ENCODE results near the gene GPC3.

The GPC3 gene

DNA sequence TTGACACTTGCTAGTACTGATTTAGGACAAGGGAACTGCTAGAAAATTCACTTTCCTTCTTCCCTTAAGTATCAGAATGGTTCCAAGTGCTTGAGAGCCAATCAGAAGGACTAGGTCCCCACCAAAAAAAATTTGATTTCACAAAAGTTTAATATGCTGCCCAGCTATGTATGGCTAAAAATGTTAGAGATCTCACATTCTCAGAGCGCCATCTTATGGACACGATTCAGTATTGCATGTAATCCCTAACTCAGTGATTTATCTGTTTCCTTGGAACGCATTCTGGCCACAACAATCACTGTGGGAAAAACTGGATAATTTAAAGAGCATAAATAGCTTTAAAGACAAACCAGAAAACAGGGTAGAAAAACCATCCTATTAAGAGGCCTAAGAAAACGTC is 315.0 kb downstream of the GPC3 start:
- peak; percentile 44 for DNase-seq

DNA sequence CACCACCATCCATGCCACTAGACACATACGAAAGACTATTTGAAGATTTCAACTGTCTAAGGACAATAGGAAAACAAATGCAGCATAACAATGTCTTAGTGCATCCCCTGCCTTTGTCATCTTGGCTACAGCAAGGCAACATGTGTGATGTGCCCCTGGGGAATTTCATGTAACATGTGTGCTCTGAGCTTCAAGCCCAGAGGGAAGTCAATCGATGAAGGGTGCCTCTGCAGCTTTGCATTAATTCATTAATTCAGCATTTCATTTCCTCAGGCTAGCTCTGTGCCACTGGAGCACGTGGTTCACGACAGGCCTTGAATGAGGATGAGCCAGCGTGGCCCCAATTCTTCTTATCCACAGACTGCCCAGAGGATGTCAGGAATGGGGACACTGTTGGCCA is 316.2 kb downstream of the GPC3 start:
- no peak for DNase-seq

DNA sequence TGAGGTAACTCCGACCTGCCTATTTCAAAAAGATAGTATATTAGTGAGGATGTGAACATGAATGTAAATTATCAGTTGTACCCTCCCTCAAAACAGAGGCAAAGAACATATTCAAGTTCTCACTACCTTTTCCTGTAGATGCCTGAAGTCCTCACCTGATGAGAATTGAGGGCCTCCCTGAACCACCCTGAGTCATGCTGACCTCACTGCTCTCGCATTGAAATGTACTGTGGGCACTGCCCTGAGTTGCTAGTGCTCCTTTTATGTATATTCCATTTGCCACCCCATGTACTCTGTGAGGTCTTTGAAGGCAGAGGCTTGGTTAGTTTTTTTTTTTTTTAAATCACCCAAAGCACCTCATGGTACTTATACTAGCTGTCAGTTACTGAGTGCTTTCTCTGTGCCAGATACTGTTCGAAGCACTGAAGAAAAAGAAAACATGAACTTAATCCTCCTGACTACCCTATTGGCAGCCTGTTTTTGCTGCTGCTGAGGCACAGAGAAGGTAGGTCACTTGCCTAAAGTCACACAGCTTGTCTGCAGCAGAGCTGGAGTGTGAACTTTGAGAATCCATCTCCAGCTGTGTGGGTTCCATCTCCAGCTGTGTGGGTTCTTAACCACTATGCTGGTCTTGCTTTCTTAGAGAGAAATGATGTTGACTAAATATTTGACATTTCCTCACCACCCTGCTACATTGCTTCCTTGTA is 317.0 kb downstream of the GPC3 start:
- DNase-seq = no peak

DNA sequence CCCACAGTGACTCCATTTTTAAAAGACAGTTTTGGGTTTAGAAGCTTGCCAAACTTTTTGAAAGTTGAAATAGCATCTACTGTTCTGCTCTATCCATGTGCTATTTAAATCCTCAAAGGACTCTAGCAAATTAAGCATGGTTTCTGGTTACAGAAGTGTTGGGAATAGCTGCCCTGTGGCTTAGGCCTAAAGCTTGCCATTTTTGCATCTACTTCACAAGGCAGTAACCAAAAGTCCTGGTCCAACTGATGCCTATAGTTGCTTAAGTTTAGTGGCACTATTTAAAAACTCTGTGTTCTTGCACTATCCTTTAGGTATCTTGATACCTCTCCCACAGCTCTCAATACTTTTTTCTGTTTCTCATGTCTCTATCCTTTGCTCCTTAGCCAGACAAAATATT is 319.1 kb downstream of the GPC3 start:
- DNase-seq = no peak

DNA sequence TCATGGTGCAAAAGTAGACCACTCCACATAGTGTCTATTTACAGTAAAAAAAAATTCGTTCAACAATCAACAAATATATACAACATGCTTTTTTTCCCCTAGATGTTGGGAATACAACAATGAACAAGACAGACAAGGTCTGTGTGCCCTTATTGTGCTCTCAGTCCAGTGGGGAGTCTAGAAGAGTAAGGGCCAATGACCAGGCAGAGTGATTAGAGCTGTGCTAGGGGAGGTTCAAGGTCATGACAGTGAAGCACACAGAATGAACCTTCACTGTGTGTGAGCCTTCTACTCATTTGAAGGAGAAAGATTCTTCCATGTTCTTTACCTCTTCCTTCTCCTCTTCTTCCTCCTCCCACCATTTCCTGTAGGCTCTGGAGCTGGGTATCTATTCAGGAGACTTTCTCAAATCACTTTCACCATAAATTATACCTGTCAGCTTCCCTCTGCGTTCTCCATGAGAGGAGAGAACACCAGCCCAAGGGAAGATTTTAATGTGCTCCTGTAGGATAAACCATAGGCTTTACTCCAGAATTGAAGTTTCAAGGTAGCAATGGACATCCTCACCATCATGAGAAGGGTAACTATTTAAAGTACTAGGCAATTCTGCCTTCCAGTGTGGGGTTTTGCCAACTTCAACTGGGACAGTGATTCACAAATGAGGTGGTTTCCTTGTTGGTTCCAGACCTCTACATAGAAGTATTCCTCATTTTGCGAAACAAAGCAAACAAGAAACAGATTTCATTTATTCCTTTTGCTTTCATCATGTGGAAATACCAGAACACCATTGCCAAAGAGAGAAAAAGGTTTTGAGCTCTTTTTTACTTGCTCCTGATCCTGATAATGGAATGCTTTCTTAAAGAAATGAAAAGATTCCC is 323.2 kb downstream of the GPC3 start:
- DNase-seq = no peak

DNA sequence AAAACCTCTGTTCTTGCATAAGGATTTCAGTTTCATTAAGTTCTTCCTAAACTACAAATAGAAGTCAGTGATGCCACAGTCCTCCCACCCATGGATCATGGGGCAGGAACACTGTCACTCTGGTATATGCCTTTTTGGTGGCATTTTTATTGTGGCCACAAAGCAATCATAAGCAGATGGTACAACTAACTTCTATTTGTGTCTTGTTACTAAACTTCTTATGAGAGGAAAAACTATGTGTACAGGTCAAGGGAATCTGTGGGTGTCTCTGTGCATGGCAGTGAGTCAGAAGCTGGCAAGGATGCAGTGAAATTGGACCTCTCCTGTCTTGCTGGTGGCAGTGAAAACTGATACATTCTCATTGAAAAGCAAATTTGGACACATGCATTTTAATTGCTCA is 325.1 kb downstream of the GPC3 start:
- DNase-seq = no peak

DNA sequence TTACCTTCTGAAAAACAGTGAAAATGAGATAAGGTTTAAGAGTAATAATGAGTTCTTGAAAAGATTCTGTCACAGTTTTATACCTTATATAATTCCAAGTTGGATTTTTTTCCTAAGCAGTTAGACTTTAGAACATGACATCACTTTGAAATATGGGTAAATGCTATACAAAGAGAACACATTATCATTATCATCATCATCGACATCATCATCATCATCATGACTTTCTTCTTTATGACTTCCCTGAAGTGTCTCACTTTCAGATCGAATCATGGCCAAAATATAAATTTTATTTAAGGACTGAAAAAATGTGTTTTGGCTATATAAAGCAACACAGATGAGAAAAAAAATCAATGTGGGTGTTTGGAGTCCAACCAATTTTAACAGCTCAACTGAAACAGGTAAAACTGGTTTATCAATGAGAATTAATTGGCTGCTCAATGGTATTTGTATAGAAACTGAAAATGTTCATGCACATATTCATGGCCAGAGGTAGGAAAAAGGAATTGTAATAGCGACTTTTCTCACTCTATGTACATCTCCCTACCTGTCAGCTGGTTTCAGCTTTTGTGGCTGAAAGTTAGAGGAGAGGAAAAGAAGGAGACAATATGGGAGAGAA is 327.0 kb downstream of the GPC3 start:
- no peak for DNase-seq

DNA sequence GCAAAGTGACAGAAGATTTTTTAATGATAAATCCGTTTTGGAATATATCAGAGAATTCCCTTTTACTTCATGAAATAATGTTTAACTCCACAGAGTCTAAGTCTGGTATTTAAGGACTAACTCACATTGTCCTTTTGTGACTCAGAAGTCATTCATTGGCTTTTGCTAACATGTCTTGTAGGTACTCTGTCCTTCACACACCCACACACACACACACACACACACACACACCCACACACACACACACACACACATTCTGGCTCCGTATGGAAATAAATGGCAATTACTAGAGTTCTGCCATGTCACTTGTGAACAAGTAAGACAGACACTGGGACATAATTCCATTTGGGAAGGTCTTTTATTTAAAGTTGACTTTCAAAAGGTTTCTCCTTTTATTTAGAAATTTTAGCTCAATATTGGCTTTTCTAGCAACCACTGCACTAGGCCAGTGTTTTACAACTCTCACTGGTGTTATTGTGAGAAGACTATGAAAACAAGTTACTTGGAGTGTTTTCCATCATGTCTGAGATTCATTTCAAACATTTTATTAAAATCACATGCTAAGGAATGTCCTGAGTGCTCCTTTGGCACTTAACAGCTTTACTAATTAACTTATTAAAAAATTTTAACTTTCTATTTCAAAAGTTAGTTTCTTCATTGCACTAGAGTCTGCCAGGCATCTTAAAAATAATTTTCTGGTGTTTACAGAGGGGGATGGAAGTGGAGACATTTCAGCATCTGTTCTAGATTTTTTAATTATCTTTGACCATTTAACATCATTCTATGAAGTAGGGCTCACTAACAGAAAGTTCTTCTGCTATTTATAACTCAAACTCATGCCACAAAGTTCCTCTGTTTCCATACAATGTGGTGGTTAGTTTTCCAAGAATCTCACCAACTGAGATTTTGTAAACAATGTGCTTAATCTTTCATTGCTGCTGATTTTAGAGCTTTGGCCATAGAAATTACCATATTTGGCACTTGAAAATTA is 329.8 kb downstream of the GPC3 start:
- no peak for DNase-seq

DNA sequence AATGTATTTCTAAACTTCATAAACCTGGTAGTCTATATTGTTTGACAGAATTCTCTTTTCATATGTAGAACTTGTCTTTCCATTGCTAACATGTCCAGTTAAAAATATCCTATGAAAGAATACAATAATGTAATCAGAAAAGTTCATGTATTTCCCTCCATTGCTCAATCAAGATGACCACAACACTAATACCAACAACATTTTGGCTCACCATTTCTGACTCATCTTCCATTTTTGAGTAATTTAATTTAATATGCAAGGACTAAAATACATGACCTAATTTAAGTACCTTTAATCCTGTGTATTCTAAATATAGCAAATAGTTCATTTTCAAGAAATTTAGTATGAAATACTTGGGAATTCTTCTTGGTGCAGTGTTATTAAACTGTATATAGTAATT is 330.6 kb downstream of the GPC3 start:
- DNase-seq = no peak

DNA sequence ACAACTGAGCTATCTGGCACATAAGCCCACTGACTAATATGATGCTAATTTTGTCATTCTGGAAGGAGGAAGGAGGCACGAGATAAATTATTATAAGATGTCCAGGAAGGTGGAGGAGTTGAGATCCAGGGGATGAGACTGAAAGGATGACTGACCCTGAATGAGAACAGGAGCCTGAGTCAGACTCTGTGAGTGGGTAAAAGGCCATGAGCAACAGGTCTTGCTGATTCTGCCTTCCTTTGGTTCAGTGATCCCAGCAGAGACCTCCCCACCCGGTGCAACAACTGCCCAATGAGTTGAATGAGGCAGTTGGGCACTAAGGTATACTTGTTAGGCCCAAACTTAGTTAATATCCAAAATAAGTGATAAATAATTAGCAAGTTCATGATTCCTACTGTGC is 332.0 kb downstream of the GPC3 start:
- DNase-seq = no peak

DNA sequence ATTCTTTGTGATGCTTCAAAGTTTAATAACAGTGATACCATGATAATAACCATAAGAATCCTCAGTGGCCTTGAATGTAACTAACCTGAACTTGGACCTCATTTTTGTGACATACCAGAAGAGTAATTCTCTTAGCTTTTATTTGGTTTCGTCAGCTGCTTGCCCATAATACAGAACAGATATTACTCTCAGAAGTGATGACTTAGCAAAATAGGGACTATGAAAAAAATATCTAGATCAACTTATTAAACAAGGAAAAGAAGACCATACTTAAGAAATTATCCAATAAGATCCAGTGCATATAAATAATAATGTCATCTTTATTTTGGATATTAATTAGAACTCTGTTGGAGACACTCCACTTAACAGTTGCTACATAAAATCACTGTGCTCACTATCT is 333.2 kb downstream of the GPC3 start:
- DNase-seq = no peak

DNA sequence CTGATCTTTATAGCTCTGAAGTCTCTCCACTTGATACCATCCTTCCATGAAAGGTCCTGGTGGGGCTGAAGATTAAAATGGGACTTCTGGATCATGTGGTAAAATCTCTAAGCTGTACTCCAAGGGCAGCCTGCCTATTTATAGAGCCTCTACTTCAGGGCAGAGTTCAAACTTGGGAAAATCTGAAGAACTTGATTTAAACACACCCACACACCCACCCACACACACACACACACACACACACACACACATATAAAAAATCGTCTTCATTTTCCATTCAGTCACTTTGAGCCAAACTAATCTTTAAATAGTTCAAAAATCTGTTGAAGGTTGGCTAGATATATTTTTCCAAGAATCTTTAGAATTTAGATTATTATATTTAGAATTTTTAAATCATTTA is 335.2 kb downstream of the GPC3 start:
- DNase-seq = no peak

DNA sequence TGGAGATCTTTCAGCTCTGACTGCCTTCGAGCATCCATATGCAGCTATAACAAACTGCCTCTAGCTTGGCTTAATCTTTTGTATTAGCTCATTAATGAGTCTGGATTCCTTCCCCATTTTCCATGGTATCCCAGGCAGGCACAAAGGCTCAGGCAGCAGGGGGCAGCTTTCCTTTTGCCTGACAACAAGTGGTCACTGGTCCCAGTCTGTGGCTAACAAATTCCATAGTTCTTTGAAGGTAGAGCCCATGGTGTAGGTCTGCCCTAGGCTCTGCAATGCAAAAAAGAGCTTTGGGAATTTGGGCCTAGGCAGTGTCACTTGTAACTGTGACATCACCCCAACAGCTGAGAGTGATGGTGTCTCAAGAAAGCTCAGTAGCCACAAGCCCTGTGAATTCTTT is 335.7 kb downstream of the GPC3 start:
- no peak for DNase-seq

DNA sequence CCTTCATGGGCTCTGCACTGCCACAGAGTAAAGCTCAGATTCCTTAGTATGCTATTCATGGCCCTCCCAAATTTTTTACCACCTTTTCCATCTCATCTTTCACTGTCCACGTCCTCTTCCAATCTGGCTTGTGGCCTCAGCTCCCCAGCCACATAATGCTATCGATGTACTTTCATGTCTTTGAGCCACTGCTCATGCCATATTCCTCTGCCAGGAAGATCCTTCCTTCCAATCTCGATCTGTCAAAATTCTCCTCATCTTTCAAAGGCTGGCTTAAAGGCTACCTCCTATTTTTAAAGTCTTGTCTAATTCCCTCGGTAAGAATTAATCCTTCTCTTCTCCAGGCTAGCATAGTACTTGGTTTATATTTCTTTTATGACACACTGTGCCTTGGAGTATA is 336.8 kb downstream of the GPC3 start:
- DNase-seq = no peak

DNA sequence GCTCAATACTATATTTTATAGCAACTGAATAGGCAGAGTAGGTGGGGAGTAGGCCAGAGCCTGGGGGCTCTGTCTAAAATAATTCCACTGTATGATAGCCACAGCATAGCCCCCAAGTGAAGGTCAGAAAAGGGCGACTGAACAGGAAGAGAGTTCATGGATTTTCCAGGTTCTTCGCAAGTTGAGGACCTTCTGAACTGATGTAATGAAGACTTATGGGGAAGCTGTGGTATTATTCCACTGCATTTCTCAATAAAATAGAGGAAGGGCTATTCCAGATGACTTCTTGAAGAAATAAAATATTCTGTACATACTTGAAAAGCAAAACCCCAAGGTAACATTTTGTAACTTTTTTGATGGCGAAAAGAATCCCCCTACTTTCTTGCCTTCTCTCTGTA is 338.7 kb downstream of the GPC3 start:
- no peak for DNase-seq

DNA sequence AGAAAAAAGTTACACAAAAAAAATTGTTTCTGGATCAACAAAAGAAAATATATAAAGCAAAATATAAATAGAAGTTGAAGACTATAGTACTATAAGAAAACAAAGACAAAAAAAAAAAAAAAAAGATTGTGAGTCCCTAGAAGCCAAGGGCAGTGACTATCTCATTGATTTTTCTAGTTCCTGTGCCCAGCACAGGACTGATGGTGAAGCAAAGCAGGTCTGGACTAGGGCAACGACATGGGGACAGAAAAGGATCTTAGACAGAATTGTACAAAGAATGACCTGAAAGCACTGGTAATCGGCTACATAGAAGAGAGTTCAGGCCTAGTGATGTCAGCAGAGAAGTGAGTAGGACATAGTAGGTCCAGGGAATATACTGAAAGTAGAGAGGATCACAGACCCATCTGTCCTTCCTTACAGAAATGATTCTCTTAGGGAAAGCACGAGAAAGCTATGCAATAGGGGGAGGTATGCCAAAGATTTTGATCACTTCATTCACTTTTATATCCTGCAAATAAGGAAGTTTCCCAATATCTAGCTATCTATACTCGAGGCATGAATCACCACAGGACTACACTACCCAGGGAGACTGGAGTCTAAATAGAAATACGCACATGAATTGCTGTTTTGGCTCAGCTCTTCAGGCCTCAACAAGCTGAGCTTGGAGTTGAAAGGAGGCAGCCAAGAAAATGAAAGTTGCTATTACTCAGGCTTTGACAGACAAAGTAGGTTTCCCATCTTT is 339.2 kb downstream of the GPC3 start:
- DNase-seq = peak; percentile 35

DNA sequence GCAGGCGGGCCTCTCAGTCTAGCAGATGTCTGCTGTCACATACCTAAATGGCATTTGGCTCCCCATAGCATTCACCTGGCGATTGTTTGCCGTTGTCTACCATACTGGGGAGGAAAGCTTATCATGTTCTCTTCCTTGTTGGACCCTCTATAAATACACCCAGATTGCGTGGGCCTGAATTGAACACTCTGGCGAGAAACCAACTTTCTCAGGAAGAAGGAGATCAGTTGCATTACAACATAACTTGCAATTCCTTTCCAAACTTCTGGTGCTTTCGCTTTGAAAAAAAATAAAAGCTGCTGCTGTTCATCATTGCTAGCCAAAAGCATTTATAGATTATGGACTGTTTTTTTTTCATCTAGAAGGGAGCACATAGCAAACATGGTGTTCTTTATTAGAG is 340.1 kb downstream of the GPC3 start:
- no peak for DNase-seq

DNA sequence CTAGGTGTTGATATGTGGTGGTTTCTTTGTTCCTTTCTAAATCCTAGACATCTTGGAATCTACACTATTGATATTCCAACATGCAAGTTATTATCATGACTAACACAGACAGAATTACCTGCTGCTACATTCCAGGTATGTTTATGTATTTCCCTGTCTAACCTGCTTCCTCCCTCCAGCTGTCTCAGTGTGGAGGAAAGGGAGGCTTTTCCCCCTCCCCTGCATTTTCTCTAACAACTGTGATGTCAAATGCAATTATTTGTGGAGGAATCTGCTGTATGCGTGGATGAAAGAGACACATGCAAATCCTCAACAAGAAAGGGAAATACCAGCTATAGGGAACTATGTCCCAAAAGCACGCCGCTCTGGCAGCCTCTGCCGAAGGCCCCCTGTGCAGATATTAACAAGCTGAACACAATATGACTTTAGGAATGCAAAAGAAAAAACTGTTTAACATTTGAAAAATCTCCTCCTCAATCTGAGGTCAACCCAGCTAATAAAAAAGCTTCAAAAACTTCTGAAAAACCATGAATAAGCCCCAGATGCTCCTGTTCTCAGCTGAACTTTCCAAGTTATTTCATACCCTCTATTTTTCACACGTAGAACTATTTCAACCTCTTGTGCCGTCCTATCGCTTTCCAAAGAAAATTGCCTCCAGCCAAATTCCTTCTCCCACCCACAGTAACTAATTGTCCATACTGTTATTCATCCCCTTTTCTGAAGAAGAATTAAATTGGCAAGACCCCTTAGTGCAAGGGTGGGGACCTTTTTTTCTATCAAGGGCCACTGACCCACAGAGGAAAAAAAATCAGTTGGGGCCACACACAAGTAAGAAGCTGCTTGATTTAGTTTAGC is 345.0 kb downstream of the GPC3 start:
- DNase-seq = no peak

DNA sequence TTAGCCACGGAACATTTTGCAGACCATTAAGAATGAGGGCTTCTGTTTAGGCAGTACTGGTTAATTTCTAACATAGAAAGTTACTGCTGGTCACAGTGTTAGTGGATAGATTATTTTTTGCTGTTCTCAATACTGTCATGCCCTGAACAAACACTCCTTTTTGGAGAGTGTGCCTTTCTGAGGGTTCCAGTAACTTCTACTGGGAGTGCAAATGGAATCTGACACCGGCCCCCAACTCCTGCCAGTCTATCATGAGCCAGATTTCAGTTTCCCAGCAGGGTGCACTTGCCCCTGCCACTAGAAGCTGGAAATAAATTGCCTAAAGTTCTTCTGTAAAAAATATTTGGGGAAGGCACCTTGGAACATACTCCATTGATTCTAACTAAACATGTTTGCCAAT is 345.7 kb downstream of the GPC3 start:
- no peak for DNase-seq

DNA sequence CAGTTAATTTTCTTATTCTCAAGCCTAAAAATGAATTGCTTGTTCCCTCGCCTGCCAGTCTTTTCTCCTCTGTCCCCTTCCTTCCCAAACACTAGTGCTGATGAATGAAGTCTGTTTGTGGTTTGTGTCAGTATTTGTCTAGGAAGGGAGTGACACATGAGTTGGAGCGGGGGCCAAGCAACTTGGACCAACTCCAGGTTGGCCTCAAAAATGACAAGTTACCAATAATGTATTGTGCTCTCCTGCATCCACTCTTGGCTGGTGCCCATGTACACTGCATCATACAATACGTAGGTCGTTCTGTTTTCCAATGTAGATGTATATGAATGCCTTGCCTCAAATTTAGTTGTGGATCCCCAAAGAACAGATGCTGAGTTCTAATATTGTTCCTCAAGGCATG is 347.1 kb downstream of the GPC3 start:
- no peak for DNase-seq

DNA sequence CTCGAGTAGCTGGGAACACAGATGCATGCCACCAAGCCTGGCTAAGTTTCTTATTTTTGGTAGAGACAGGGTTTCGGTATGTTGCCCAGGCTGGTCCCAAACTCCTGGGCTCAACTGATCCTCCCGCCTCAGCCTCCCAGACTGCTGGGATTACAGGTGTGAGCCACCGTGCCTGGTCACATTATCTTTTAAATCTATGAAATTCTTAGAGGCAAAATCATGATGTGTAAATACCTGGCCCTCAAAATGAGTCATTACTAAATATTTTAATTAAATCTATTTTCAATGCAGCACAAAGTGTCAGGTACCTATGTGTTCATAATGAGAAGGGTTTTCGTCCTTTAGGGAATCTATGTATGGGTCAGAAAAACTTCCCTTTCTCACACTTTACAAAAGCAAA is 347.6 kb downstream of the GPC3 start:
- DNase-seq = no peak

Measured in OCI-M1 (cell line).